H1 (cell line): ENCODE results near the gene MRPS10. TPM values are rescaled to one million over a fixed set of nuclear protein-coding genes. Genes with fewer than 3 reads are reported as not detected.

Experiments used
- CTCF ChIA-PET: fragments of 300-600 bp; sonication (Branson Sonifier 250); formaldehyde crosslinking; loops from one replicate; lab custom pipeline; 2021; ENCODE audit not compliant: partially characterized antibody; lab: Charles Lee
- POLR2A ChIA-PET: fragments of 300-600 bp; sonication (Branson Sonifier 250); formaldehyde crosslinking; loops from one replicate; lab custom pipeline; 2021; ENCODE audit warnings: inconsistent platforms; ENCODE audit not compliant: partially characterized antibody; lab: Charles Lee
- DNase-seq, 2 experiments: peaks; one replicate each; pipeline versions ENCODE4 v3.0.0 to v3.0.0-alpha.2; 2010 to 2022; ENCODE audit warnings: low spot score in 2 of 2, low read depth in 1 of 2, mixed read lengths in 1 of 2
- FAIRE-seq: peaks from 2 replicates; lab custom pipeline; 2011; peaks lifted over from hg19 to GRCh38; lab: Jason Lieb, UNC
- H2AFZ ChIP-seq: 2 replicates; pipeline ENCODE4 v1.8.1; 2012; ENCODE audit warnings: low read length, inconsistent platforms
- H2AK5ac ChIP-seq: 2 replicates; pipeline ENCODE4 v1.6.1; 2013; ENCODE audit warnings: low read depth, low read length
- H2BK120ac ChIP-seq: replicated peaks from 2 replicates; pipeline ENCODE3; 2013; ENCODE audit warnings: low read depth, low read length, inconsistent platforms
- H2BK12ac ChIP-seq: 2 replicates; pipeline ENCODE4 v1.6.1; 2013; ENCODE audit warnings: low read depth, low read length
- H2BK15ac ChIP-seq: 2 replicates; pipeline ENCODE4 v1.6.1; 2013; ENCODE audit warnings: low read length
- H2BK20ac ChIP-seq: 2 replicates; pipeline ENCODE4 v1.6.1; 2013; ENCODE audit warnings: low read length
- H2BK5ac ChIP-seq: 2 replicates; pipeline ENCODE4 v1.6.1; 2013; ENCODE audit warnings: low read depth, low read length
- H3K14ac ChIP-seq: 2 replicates; pipeline ENCODE4 v1.6.1; 2013; ENCODE audit warnings: inconsistent platforms; ENCODE audit not compliant: insufficient read length
- H3K18ac ChIP-seq: 2 replicates; pipeline ENCODE4 v1.6.1; 2013; ENCODE audit warnings: low read length; ENCODE audit errors: extremely low read depth
- H3K23ac ChIP-seq: 2 replicates; pipeline ENCODE4 v1.6.1; 2013; ENCODE audit warnings: inconsistent platforms; ENCODE audit not compliant: insufficient read length
- H3K23me2 ChIP-seq: 2 replicates; pipeline ENCODE4 v1.6.1; 2013; ENCODE audit warnings: low read depth, low read length
- H3K27ac ChIP-seq: 2 replicates; pipeline ENCODE4 v1.6.1; 2011; ENCODE audit warnings: low read depth, low read length, inconsistent platforms
- H3K27me3 ChIP-seq, 4 experiments: replicated peaks in 1 of 4; 1 replicate in 1 of 4; 2 replicates in 3 of 4; pipeline versions ENCODE4 v1.6.1 to v1.8.1; 2011 to 2013; ENCODE audit warnings: low read length in 3 of 4, mild to moderate bottlenecking in 3 of 4, inconsistent platforms in 2 of 4, mixed read lengths in 2 of 4, moderate library complexity in 1 of 4; ENCODE audit not compliant: control insufficient read depth in 3 of 4, insufficient read depth in 3 of 4; ENCODE audit errors: extremely low read depth in 1 of 4
- H3K36me3 ChIP-seq, 4 experiments: 2 replicates each; pipeline versions ENCODE4 v1.6.1 to v1.8.1; 2011 to 2013; ENCODE audit warnings: mild to moderate bottlenecking in 4 of 4, low read length in 3 of 4, moderate library complexity in 2 of 4, control low read depth in 1 of 4, inconsistent platforms in 1 of 4; ENCODE audit not compliant: insufficient read depth in 4 of 4, control insufficient read depth in 2 of 4
- H3K4ac ChIP-seq: replicated peaks from 2 replicates; pipeline ENCODE3; 2013; ENCODE audit warnings: low read length, low read depth, mixed read lengths, inconsistent platforms; ENCODE audit not compliant: insufficient read length
- H3K4me1 ChIP-seq, 4 experiments: replicated peaks in 1 of 4; 1 replicate in 1 of 4; 2 replicates in 3 of 4; pipeline versions ENCODE4 v1.6.1 to v1.8.1; 2011 to 2013; ENCODE audit warnings: low read length in 3 of 4, inconsistent platforms in 2 of 4, mixed read lengths in 1 of 4; ENCODE audit not compliant: insufficient read depth in 4 of 4, control insufficient read depth in 3 of 4
- H3K4me2 ChIP-seq, 2 experiments: 2 replicates each; pipeline versions ENCODE4 v1.6.1 to v1.8.1; 2011 to 2013; ENCODE audit warnings: low read depth in 2 of 2, low read length in 2 of 2, control low read depth in 1 of 2, inconsistent platforms in 1 of 2, mild to moderate bottlenecking in 1 of 2; ENCODE audit not compliant: insufficient read depth in 1 of 2
- H3K4me3 ChIP-seq, 4 experiments: fragments of 200-600, 300-600 bp in 1 of 4; sonication (generic), shearing (Covaris generic), sonication (Bioruptor Twin) in 1 of 4; 2 replicates each; pipeline versions ENCODE4 v1.5.1 to v1.8.1; 2011 to 2016; ENCODE audit warnings: low read length in 4 of 4, low read depth in 3 of 4, control low read depth in 2 of 4, inconsistent platforms in 2 of 4, mild to moderate bottlenecking in 2 of 4, mixed read lengths in 1 of 4, moderate library complexity in 1 of 4; ENCODE audit not compliant: insufficient read depth in 2 of 4; ENCODE audit errors: extremely low read depth in 1 of 4
- H3K56ac ChIP-seq: replicated peaks from 2 replicates; pipeline ENCODE3; 2013; ENCODE audit warnings: low read depth, mild to moderate bottlenecking, mixed read lengths, low read length, inconsistent platforms; ENCODE audit not compliant: insufficient read length
- H3K79me1 ChIP-seq: 2 replicates; pipeline ENCODE4 v1.6.1; 2013; ENCODE audit warnings: low read depth, low read length, control low read depth
- H3K79me2 ChIP-seq, 2 experiments: 2 replicates each; pipeline versions ENCODE4 v1.6.1 to v1.8.1; 2012 to 2013; ENCODE audit warnings: low read length in 2 of 2, mild to moderate bottlenecking in 2 of 2, inconsistent platforms in 1 of 2; ENCODE audit not compliant: insufficient read depth in 2 of 2, control insufficient read depth in 1 of 2
- H3K9ac ChIP-seq, 4 experiments: replicated peaks in 1 of 4; 1 replicate in 1 of 4; 2 replicates in 3 of 4; pipeline versions ENCODE4 v1.6.1 to v1.8.1; 2011 to 2013; ENCODE audit warnings: low read depth in 3 of 4, low read length in 3 of 4, control low read depth in 2 of 4, mild to moderate bottlenecking in 2 of 4, moderate library complexity in 2 of 4, inconsistent platforms in 1 of 4; ENCODE audit errors: extremely low read depth in 1 of 4
- H3K9me3 ChIP-seq, 2 experiments: 2 replicates each; pipeline versions ENCODE4 v1.6.1 to v1.8.1; 2012 to 2013; ENCODE audit warnings: mild to moderate bottlenecking in 2 of 2, moderate library complexity in 2 of 2, control low read depth in 1 of 2, inconsistent platforms in 1 of 2, low read depth in 1 of 2, low read length in 1 of 2, mixed read lengths in 1 of 2; ENCODE audit not compliant: insufficient read depth in 2 of 2
- H4K20me1 ChIP-seq, 2 experiments: replicated peaks in 1 of 2; 2 replicates each; pipeline versions ENCODE3 to v1.8.1; 2011 to 2013; ENCODE audit warnings: inconsistent platforms in 2 of 2, low read length in 2 of 2, mild to moderate bottlenecking in 1 of 2; ENCODE audit not compliant: insufficient read depth in 2 of 2, control insufficient read depth in 1 of 2
- H4K5ac ChIP-seq: 2 replicates; pipeline ENCODE4 v1.6.1; 2013; ENCODE audit warnings: low read length, low read depth, mixed read lengths, inconsistent platforms; ENCODE audit not compliant: insufficient read length
- H4K8ac ChIP-seq: 2 replicates; pipeline ENCODE4 v1.8.0; 2013; ENCODE audit warnings: mild to moderate bottlenecking, moderate library complexity, low read length, inconsistent platforms; ENCODE audit not compliant: insufficient read depth; ENCODE audit errors: extremely low read depth
- H4K91ac ChIP-seq: replicated peaks from 2 replicates; pipeline ENCODE3; 2013; ENCODE audit warnings: low read length, mixed read lengths, inconsistent platforms; ENCODE audit not compliant: insufficient read length
- ZNF274 ChIP-seq: IDR thresholded peaks from 2 replicates; pipeline ENCODE4 v1.7.0; 2012; ENCODE audit warnings: low read length, borderline replicate concordance; ENCODE audit errors: extremely low read depth
- WGBS, 2 experiments: shearing (Covaris generic) in 1 of 2; methylation state at CpG; one replicate each; pipeline versions ENCODE4 v1.1.6 to v1.1.7; 2013 to 2015; ENCODE audit warnings: low lambda C conversion rate in 2 of 2, mixed read lengths in 2 of 2, inconsistent platforms in 1 of 2, low coverage in 1 of 2, missing lambda C conversion rate in 1 of 2; ENCODE audit not compliant: insufficient replicate concordance in 2 of 2, insufficient coverage in 1 of 2, insufficient read length in 1 of 2; ENCODE audit errors: extremely low coverage in 1 of 2, missing lambda C conversion rate in 1 of 2; 5-methylcytosine and 5-hydroxymethylcytosine counted together
- polyA plus RNA-seq, 7 experiments: library from polyadenylated mRNA; depleted of rRNA in 3 of 7; stranded (reverse) in 5 of 7; unstranded in 2 of 7; fragments of >200 nt in 5 of 7; fragments of 200-250 nt in 2 of 7; gene quantifications; 1 replicate in 5 of 7; 2 replicates in 1 of 7; 4 replicates in 1 of 7; pipeline versions ENCODE4 v1.2.1 to v1.2.3, GENCODE V29; 2011 to 2013; ENCODE audit warnings: missing spikeins in 2 of 7, mixed read lengths in 2 of 7
- total RNA-seq: library from RNA; stranded (reverse); fragmentation: NEBNext Ultra II Directional; extraction: Animal tissue kit (Norgen Biotek cat#: 25700); gene quantifications from 2 replicates; pipeline ENCODE4 v1.2.1, GENCODE V29; 2021

Gene MRPS10
- total and polyA plus RNA-seq, 2 of the 8 experiments (the other 6 are each of a cell fraction or from before 2014, with no cell fraction given) = 20.5 to 33.6 TPM

DNA sequence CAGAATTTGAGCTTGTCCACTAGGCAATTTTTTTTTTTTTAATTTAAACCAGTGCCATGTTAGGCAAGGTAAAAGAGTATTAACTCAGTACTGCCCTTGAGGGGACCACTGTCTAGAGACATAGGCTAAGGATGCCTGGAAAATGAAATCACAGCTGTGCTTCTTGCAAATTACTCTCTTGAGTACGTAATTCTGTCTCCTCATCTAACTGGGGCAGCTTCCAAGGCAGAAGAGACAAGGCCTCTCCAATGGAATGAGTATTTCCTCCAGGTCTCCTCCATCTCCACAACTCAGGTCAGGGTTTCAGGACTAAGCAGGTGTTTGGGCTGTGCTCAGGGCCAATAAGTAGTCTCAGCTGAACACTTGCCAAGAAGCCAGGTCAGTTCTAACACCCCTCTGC is 33.8 kb upstream of the MRPS10 start:
- H4K8ac ChIP-seq = no peak overlapping the region
- DNase-seq = no peak
- no peak for FAIRE-seq
- no peaks in the 10 kb centered on the region for H3K79me2 ChIP-seq
- H2BK5ac ChIP-seq = no peak overlapping the region; the same call in 1 of the 2 replicates
- H3K9ac ChIP-seq = no peak overlapping the region
- H4K5ac ChIP-seq = no peak overlapping the region
- H2BK15ac ChIP-seq = no peak overlapping the region; the same call in 1 of the 2 replicates
- no peaks in the 10 kb centered on the region for H3K27me3 ChIP-seq
- no peak overlapping the region for H2BK12ac ChIP-seq
- H3K27ac ChIP-seq = no peak overlapping the region
- WGBS, 2 experiments = 89% methylated on average over 1 of the region's 1 CpG; no CpG with 5 or more reads in 1 of the 2 experiments
- H3K18ac ChIP-seq = no peak overlapping the region
- no peak overlapping the region for H3K4me3 ChIP-seq
- peaks cover 16 to 59% (median 45%) of the 10 kb centered on the region in 4 experiments for H3K36me3 ChIP-seq
- no peak overlapping the region for H2BK20ac ChIP-seq
- no peak overlapping the region for H3K14ac ChIP-seq
- no peaks in the 10 kb centered on the region for H3K9me3 ChIP-seq
- no peak overlapping the region for H2AK5ac ChIP-seq
- CTCF ChIA-PET = interaction anchor here (0.7 to 1.2 kb wide), 4 partner anchors 9 to 21 kb away, joined by 3 to 6 read pairs (median 4); no protein-coding TSS in a partner anchor
- H3K23me2 ChIP-seq = no peaks in the 10 kb centered on the region
- H2BK120ac ChIP-seq = no peak overlapping the region
- no peak overlapping the region for H3K4ac ChIP-seq
- POLR2A ChIA-PET = no interaction called here
- peaks cover 0 to 1% of the 10 kb centered on the region in 2 experiments for H4K20me1 ChIP-seq
- H3K4me1 ChIP-seq = peaks cover 0 to 2% (median under 1%) of the 10 kb centered on the region in 4 experiments; a peak in 3 of 7 replicates
- no peak overlapping the region for H2AFZ ChIP-seq
- H3K23ac ChIP-seq = no peak overlapping the region
- no peak overlapping the region for H4K91ac ChIP-seq
- H3K79me1 ChIP-seq = no peaks in the 10 kb centered on the region
- H3K56ac ChIP-seq = no peak overlapping the region
- no peak overlapping the region for H3K4me2 ChIP-seq
- TF ChIP-seq ZNF274 = no peak
